Fibroblast of mammary gland (primary cell): ENCODE measurements around the gene NFATC2.
"Not testable (repeated sequence)": the region's sequence is repeated elsewhere in the genome, so short reads cannot be mapped to it uniquely, and the experiment has no call there.

ENCODE experiments used
- DNase-seq: peaks from one replicate; pipeline ENCODE4 v3.0.0-alpha.2; 2010; ENCODE audit warnings: low read depth
- H3K4me3 ChIP-seq: 2 replicates; pipeline ENCODE4 v1.5.1; 2011; ENCODE audit warnings: low read depth, mild to moderate bottlenecking, low read length, moderate library complexity; ENCODE audit not compliant: control insufficient read depth
- CTCF ChIP-seq: conservative IDR thresholded peaks from 2 replicates; pipeline ENCODE4 v1.5.1; 2011; ENCODE audit warnings: low read depth, low read length, inconsistent platforms; ENCODE audit not compliant: control insufficient read depth, insufficient read depth

The NFATC2 gene

DNA sequence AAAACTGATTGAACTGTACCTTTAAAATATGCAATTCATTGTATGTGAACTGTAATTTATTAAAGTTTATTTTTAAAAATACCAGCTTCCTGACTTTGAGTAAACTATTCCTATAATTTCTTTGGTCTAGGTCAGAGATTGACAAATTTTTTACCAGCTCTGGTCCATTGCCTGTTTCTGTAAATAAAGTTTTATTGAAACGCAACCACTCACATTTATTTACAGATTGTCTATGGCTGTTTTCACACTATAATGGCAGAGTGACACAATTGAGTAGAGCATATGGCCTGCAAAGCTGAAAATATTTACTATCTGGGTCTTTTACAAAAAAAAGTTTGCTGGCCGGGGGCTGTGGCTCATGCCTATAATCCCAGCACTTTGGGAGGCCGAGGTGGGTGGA lies 33.0 kb upstream of the NFATC2 start:
- DNase-seq = no peak
- H3K4me3 ChIP-seq = no peak overlapping the region
- no peak for TF ChIP-seq CTCF

DNA sequence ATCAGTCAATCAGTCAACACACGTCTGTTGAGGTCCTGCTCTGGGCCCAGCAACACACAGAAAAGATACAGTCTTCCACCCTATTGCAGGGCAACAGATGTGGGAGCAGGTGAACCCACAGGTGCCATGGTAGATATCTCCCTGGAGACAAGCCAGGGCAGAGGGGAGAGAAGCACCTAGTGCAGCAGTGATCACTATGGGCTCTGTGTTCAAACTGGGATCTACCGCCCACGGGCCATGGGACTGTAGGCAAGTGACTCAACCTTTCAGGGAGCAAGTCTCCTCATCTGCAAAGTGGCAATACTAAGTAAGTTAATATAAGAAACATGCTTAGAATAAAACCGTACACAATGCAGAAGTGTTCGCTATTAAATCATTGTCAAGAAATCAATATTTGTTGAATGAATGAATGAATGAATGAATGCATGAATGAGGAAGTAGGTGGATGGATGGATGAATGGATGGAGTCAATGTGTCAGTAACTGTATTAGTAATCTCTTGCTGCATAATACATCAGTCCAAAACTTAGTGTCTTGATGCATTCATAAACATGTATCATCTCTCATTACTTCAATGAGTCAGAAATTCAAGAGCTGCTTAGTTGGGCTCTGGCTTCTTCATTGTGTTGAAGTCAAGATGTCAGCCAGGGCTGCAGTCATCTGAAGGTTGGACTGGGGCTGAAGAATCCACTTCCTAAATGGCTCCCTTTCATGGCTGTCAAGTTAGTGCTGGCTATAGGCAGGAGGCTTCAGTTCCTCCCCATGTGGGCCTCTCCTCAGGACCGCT lies 31.9 kb upstream of the NFATC2 start:
- no peak overlapping the region for H3K4me3 ChIP-seq
- TF ChIP-seq CTCF = no peak
- DNase-seq = peak; percentile 49

- peak; percentile 60 for DNase-seq
- H3K4me3 ChIP-seq = no peak overlapping the region
- TF ChIP-seq CTCF = no peak
Observed at GRCh38 chr20:51573576-51574243, 31.2 kb upstream of the NFATC2 start.

DNA sequence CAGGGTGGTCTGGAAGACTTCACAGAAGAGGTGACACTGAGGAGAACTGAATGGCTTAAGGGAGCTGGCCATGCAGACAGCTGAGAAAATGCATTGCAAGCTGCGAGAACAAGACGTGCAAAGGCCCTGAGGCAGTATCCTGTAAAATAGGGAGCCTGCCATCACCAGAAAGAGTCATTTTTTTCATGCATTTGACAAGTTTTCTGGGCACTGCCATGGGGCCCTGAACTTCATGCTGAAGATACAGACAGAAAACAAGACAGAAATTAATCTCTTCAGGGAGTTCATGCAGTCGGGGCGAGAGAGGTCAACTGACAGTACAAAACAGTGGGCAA lies 28.9 kb upstream of the NFATC2 start:
- no peak for TF ChIP-seq CTCF
- no peak for DNase-seq
- H3K4me3 ChIP-seq = no peak overlapping the region

GRCh38 chr20:51570739-51571459 lies 28.4 kb upstream of the NFATC2 start:
- H3K4me3 ChIP-seq = no peak overlapping the region
- peak; percentile 48 for DNase-seq
- no peak for TF ChIP-seq CTCF

- TF ChIP-seq CTCF = no peak
- H3K4me3 ChIP-seq = no peak overlapping the region
- DNase-seq = peak; percentile 53
Observed at GRCh38 chr20:51569815-51570738, 27.6 kb upstream of the NFATC2 start.

DNA sequence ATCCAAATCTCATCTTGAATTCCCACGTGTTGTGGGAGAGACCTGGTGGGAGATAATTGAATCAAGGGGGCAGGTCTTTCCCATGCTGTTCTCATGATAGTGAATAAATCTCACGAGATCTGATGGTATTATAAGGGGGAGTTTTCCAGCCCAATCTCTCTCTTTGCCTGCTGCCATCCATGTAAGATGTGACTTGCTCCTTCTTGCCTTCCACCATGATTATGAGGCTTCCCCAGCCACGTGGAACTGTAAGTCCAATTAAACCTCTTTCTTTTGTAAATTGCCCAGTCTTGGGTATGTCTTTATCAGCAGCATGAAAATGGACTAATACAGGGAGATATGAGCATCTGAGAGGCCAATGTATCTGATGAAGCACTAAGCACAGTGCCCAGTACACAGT lies 26.0 kb upstream of the NFATC2 start:
- H3K4me3 ChIP-seq, DNase-seq: not testable (repeated sequence)
